ENCODE measurements around the gene COG5.

Gene COG5

GRCh38 chr7:107594961-107595737, 31.4 kb upstream of the COG5 start:
- Histone ChIP-seq H3K79me2 (ENCODE audit: control insufficient read depth, insufficient read depth, low read length) (no peaks in the 10 kb centered on the region), H3K79me1 (ENCODE audit: low read length) (no peaks in the 10 kb centered on the region), H3K36me3 (ENCODE audit: control insufficient read depth, insufficient read depth, low read length) (no peaks in the 10 kb centered on the region), H2BK15ac (replicated peaks; ENCODE audit: low read depth) (no peak overlapping the region), H3K9ac (ENCODE audit: low read length) (no peak overlapping the region), H3K27me3 (ENCODE audit: insufficient read depth, low read length, poor library complexity) (no peaks in the 10 kb centered on the region), H3K23ac (ENCODE audit: low read length) (no peak overlapping the region), H2BK120ac (ENCODE audit: low read depth, low read length) (no peak overlapping the region), H3K27ac (ENCODE audit: low read depth, low read length) (no peak overlapping the region), H2AK5ac (ENCODE audit: low read length) (no peak overlapping the region), H3K4me3 (ENCODE audit: low read length) (no peak overlapping the region), H4K5ac (ENCODE audit: low read length) (no peak overlapping the region), H3K56ac (ENCODE audit: low read length) (no peak overlapping the region), H2BK5ac (ENCODE audit: low read length) (no peak overlapping the region), H3K4ac (ENCODE audit: low read depth, low read length) (no peak overlapping the region), H3K4me2 (ENCODE audit: low read length) (no peak overlapping the region), H4K8ac (ENCODE audit: low read depth, low read length) (no peak overlapping the region), H3K18ac (ENCODE audit: low read length) (no peak overlapping the region), H3K4me1 (ENCODE audit: control insufficient read depth, low read depth, low read length) (no peaks in the 10 kb centered on the region)
- no CpG with 5 or more reads among the region's 4 CpGs for WGBS (ENCODE audit: extremely low coverage, insufficient coverage, low lambda C conversion rate)
- peak; percentile 79 for DNase-seq

- Histone ChIP-seq H3K18ac (ENCODE audit: low read length) (no peak overlapping the region), H3K4ac (ENCODE audit: low read depth, low read length) (no peak overlapping the region), H3K4me1 (ENCODE audit: control insufficient read depth, low read depth, low read length) (no peaks in the 10 kb centered on the region), H3K4me3 (ENCODE audit: low read length) (no peak overlapping the region), H3K79me1 (ENCODE audit: low read length) (no peaks in the 10 kb centered on the region), H4K5ac (ENCODE audit: low read length) (no peak overlapping the region), H3K23ac (ENCODE audit: low read length) (no peak overlapping the region), H4K8ac (ENCODE audit: low read depth, low read length) (no peak overlapping the region), H3K4me2 (ENCODE audit: low read length) (no peak overlapping the region), H3K27me3 (ENCODE audit: insufficient read depth, low read length, poor library complexity) (no peaks in the 10 kb centered on the region), H3K56ac (ENCODE audit: low read length) (no peak overlapping the region), H3K36me3 (ENCODE audit: control insufficient read depth, insufficient read depth, low read length) (no peaks in the 10 kb centered on the region), H2BK15ac (replicated peaks; ENCODE audit: low read depth) (no peak overlapping the region), H2AK5ac (ENCODE audit: low read length) (no peak overlapping the region), H2BK120ac (ENCODE audit: low read depth, low read length) (no peak overlapping the region), H2BK5ac (ENCODE audit: low read length) (no peak overlapping the region), H3K79me2 (ENCODE audit: control insufficient read depth, insufficient read depth, low read length) (no peaks in the 10 kb centered on the region), H3K9ac (ENCODE audit: low read length) (no peak overlapping the region), H3K27ac (ENCODE audit: low read depth, low read length) (no peak overlapping the region)
- no peak for DNase-seq
- no CpG with 5 or more reads among the region's 1 CpG for WGBS (ENCODE audit: extremely low coverage, insufficient coverage, low lambda C conversion rate)
Observed at GRCh38 chr7:107593025-107593410, 29.3 kb upstream of the COG5 start.

- H3K4me3 ChIP-seq (ENCODE audit: low read length): no peak overlapping the region
- H2BK5ac ChIP-seq (ENCODE audit: low read length): no peak overlapping the region
- H3K36me3 ChIP-seq (ENCODE audit: control insufficient read depth, insufficient read depth, low read length): no peaks in the 10 kb centered on the region
- WGBS (ENCODE audit: extremely low coverage, insufficient coverage, low lambda C conversion rate): no CpG with 5 or more reads among the region's 5 CpGs
- no peak overlapping the region for H3K4ac ChIP-seq (ENCODE audit: low read depth, low read length)
- no peak overlapping the region for H3K18ac ChIP-seq (ENCODE audit: low read length)
- H3K9ac ChIP-seq (ENCODE audit: low read length): no peak overlapping the region
- no peak overlapping the region for H3K4me2 ChIP-seq (ENCODE audit: low read length)
- DNase-seq: no peak
- H3K23ac ChIP-seq (ENCODE audit: low read length): no peak overlapping the region
- H4K8ac ChIP-seq (ENCODE audit: low read depth, low read length): no peak overlapping the region
- H3K56ac ChIP-seq (ENCODE audit: low read length): no peak overlapping the region
- H3K4me1 ChIP-seq (ENCODE audit: control insufficient read depth, low read depth, low read length): no peaks in the 10 kb centered on the region
- no peak overlapping the region for H4K5ac ChIP-seq (ENCODE audit: low read length)
- H3K79me1 ChIP-seq (ENCODE audit: low read length): no peaks in the 10 kb centered on the region
- no peak overlapping the region for H2AK5ac ChIP-seq (ENCODE audit: low read length)
- H2BK120ac ChIP-seq (ENCODE audit: low read depth, low read length): no peak overlapping the region
- H3K79me2 ChIP-seq (ENCODE audit: control insufficient read depth, insufficient read depth, low read length): no peaks in the 10 kb centered on the region
- H3K27me3 ChIP-seq (ENCODE audit: insufficient read depth, low read length, poor library complexity): no peaks in the 10 kb centered on the region
- no peak overlapping the region for H2BK15ac ChIP-seq (replicated peaks; ENCODE audit: low read depth)
- H3K27ac ChIP-seq (ENCODE audit: low read depth, low read length): no peak overlapping the region
Observed at GRCh38 chr7:107592361-107593024, 28.8 kb upstream of the COG5 start.

GRCh38 chr7:107591421-107591820, 27.7 kb upstream of the COG5 start:
- WGBS (ENCODE audit: extremely low coverage, insufficient coverage, low lambda C conversion rate): no CpG with 5 or more reads among the region's 3 CpGs
- H2AK5ac ChIP-seq (ENCODE audit: low read length): no peak overlapping the region

GRCh38 chr7:107588529-107589130, 24.9 kb upstream of the COG5 start:
- Histone ChIP-seq H2AK5ac (ENCODE audit: low read length) (no peak overlapping the region), H2BK120ac (ENCODE audit: low read depth, low read length) (no peak overlapping the region), H3K4me1 (ENCODE audit: control insufficient read depth, low read depth, low read length) (no peaks in the 10 kb centered on the region)

More at GRCh38 chr7:107591421-107591820, 27.7 kb upstream of the COG5 start:
- H3K4me2 ChIP-seq (ENCODE audit: low read length): no peak overlapping the region
- no peaks in the 10 kb centered on the region for H3K36me3 ChIP-seq (ENCODE audit: control insufficient read depth, insufficient read depth, low read length)
- no peaks in the 10 kb centered on the region for H3K27me3 ChIP-seq (ENCODE audit: insufficient read depth, low read length, poor library complexity)
- H2BK15ac ChIP-seq (replicated peaks; ENCODE audit: low read depth): no peak overlapping the region
- H3K79me1 ChIP-seq (ENCODE audit: low read length): no peaks in the 10 kb centered on the region
- H2BK5ac ChIP-seq (ENCODE audit: low read length): no peak overlapping the region
- H3K4me1 ChIP-seq (ENCODE audit: control insufficient read depth, low read depth, low read length): no peaks in the 10 kb centered on the region
- no peak overlapping the region for H3K4ac ChIP-seq (ENCODE audit: low read depth, low read length)
- H3K4me3 ChIP-seq (ENCODE audit: low read length): no peak overlapping the region
- no peak overlapping the region for H3K23ac ChIP-seq (ENCODE audit: low read length)
- DNase-seq: no peak
- H2BK120ac ChIP-seq (ENCODE audit: low read depth, low read length): no peak overlapping the region
- no peak overlapping the region for H3K18ac ChIP-seq (ENCODE audit: low read length)
- no peaks in the 10 kb centered on the region for H3K79me2 ChIP-seq (ENCODE audit: control insufficient read depth, insufficient read depth, low read length)
- H4K8ac ChIP-seq (ENCODE audit: low read depth, low read length): no peak overlapping the region
- no peak overlapping the region for H4K5ac ChIP-seq (ENCODE audit: low read length)
- no peak overlapping the region for H3K9ac ChIP-seq (ENCODE audit: low read length)
- no peak overlapping the region for H3K56ac ChIP-seq (ENCODE audit: low read length)
- H3K27ac ChIP-seq (ENCODE audit: low read depth, low read length): no peak overlapping the region

More at GRCh38 chr7:107588529-107589130, 24.9 kb upstream of the COG5 start:
- no peak overlapping the region for H3K4me3 ChIP-seq (ENCODE audit: low read length)
- no peaks in the 10 kb centered on the region for H3K27me3 ChIP-seq (ENCODE audit: insufficient read depth, low read length, poor library complexity)
- no peaks in the 10 kb centered on the region for H3K79me2 ChIP-seq (ENCODE audit: control insufficient read depth, insufficient read depth, low read length)
- H4K5ac ChIP-seq (ENCODE audit: low read length): no peak overlapping the region
- no peak overlapping the region for H4K8ac ChIP-seq (ENCODE audit: low read depth, low read length)
- H3K36me3 ChIP-seq (ENCODE audit: control insufficient read depth, insufficient read depth, low read length): no peaks in the 10 kb centered on the region
- H3K9ac ChIP-seq (ENCODE audit: low read length): no peak overlapping the region
- H3K4me2 ChIP-seq (ENCODE audit: low read length): no peak overlapping the region
- H3K56ac ChIP-seq (ENCODE audit: low read length): no peak overlapping the region
- H2BK15ac ChIP-seq (replicated peaks; ENCODE audit: low read depth): no peak overlapping the region
- no peak for DNase-seq
- H2BK5ac ChIP-seq (ENCODE audit: low read length): no peak overlapping the region
- no peak overlapping the region for H3K18ac ChIP-seq (ENCODE audit: low read length)
- no peak overlapping the region for H3K23ac ChIP-seq (ENCODE audit: low read length)
- no peak overlapping the region for H3K27ac ChIP-seq (ENCODE audit: low read depth, low read length)
- no peak overlapping the region for H3K4ac ChIP-seq (ENCODE audit: low read depth, low read length)
- WGBS (ENCODE audit: extremely low coverage, insufficient coverage, low lambda C conversion rate): no CpG with 5 or more reads among the region's 5 CpGs
- no peaks in the 10 kb centered on the region for H3K79me1 ChIP-seq (ENCODE audit: low read length)

Measured in mesendoderm (in vitro differentiated cells).